ENCODE measurements around the gene FDCSP.
"Not testable (repeated sequence)": the region's sequence is repeated elsewhere in the genome, so short reads cannot be mapped to it uniquely, and the experiment has no call there.

FDCSP gene

DNA sequence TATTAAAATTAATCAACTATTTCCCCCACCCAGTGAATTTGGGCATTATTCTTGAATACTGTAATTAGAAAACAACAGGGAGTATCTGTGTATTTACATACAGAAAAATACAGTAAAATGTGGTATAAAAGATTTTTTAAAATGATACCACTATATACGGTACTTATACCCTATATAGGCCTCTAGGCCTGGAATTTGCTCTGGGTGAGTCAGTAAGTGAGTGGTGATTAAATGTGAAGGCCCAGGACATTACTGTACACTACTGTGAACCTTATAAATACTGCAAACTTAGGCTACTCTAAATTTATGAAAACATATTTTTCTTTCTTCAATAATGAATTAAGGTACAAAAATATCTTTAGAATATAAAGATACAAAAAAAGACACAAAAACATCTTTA lies 10.2 kb downstream of the FDCSP start:
- TF ChIP-seq, protein P1, sequence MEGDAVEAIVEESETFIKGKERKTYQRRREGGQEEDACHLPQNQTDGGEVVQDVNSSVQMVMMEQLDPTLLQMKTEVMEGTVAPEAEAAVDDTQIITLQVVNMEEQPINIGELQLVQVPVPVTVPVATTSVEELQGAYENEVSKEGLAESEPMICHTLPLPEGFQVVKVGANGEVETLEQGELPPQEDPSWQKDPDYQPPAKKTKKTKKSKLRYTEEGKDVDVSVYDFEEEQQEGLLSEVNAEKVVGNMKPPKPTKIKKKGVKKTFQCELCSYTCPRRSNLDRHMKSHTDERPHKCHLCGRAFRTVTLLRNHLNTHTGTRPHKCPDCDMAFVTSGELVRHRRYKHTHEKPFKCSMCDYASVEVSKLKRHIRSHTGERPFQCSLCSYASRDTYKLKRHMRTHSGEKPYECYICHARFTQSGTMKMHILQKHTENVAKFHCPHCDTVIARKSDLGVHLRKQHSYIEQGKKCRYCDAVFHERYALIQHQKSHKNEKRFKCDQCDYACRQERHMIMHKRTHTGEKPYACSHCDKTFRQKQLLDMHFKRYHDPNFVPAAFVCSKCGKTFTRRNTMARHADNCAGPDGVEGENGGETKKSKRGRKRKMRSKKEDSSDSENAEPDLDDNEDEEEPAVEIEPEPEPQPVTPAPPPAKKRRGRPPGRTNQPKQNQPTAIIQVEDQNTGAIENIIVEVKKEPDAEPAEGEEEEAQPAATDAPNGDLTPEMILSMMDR (IDR thresholded peaks at IDR 0.05; ENCODE audit: extremely low read depth, insufficient read depth, missing control alignments): no peak
- in situ Hi-C loops (cut with MboI; ENCODE audit: low pct_unique_long_range_greater_than_20kb, low sequenced_read_pairs, unreplicated experiment): no loop called here
- DNase-seq (ENCODE audit: low spot score): no peak

DNA sequence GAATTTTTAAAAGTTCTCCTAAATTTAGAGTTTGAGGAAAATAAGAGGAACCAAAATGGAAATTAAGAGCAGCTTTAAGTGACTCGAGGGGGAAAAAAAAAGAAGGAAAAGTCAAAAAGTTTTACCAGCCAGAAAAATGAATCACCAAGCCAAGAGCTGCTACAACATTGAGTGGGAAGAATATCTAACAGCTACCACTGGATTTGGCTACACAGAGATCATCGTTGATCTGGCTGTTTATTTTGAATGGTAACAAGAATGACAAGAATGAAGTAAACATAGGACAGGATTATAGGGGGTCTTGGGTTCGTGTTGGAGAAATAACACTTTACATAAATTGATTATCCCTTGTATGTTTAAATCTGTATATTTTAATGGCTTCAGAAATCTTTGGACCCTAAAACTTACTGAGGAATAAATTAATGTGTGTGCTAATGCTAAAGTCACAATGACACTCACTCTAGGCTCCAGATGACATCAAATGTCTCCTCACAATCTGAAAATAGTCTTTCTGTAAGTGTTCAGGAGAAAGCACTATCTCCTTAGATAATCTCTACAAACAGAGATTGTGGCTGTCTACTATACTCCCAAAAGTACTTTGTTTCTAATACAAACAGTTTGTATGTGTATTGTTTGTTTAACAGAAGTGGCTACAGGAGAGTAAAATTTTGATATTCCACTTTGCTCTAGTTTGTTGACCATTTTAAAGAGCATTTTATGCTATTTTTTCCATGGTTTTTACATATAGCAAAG lies 13.4 kb downstream of the FDCSP start:
- in situ Hi-C loops (cut with MboI; ENCODE audit: low pct_unique_long_range_greater_than_20kb, low sequenced_read_pairs, unreplicated experiment): no loop called here
- DNase-seq (ENCODE audit: low spot score): no peak
- TF ChIP-seq, protein P1 (IDR thresholded peaks at IDR 0.05; ENCODE audit: extremely low read depth, insufficient read depth, missing control alignments): no peak

DNA sequence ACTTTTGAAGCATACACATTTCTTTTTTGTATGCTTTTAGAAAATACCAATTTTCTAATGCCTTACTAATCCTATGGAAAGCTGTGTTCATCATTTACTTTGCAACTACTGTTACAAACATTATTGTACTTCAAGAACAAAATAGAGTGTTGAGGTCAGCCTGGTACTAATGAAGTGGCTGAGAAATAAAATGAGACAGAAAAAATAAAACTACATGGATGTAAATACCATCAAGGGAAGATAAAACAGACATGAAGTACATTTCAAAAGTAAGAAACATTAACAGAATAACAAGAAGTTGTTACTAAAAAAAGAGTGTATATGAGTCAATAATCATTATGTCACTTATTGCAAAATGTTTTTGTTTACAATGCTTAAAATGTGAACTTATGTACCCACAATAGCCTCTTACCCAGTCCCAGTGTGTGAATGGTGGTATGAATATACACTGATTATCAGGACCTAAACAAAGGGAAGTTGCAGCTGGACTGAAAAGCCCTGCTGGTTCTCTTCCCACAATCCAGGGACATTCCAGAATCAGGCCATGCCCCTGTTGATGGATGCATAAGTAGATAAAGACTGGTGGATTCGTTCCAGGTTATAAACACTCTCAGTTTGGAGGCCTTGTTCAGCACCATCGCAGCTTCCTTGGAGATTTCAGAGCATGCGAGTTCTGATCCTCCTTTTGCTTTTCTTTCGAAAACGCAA lies 14.1 kb downstream of the FDCSP start:
- DNase-seq (ENCODE audit: low spot score): no peak
- in situ Hi-C loops (cut with MboI; ENCODE audit: low pct_unique_long_range_greater_than_20kb, low sequenced_read_pairs, unreplicated experiment): no loop called here
- TF ChIP-seq, protein P1 (IDR thresholded peaks at IDR 0.05; ENCODE audit: extremely low read depth, insufficient read depth, missing control alignments): no peak

DNA sequence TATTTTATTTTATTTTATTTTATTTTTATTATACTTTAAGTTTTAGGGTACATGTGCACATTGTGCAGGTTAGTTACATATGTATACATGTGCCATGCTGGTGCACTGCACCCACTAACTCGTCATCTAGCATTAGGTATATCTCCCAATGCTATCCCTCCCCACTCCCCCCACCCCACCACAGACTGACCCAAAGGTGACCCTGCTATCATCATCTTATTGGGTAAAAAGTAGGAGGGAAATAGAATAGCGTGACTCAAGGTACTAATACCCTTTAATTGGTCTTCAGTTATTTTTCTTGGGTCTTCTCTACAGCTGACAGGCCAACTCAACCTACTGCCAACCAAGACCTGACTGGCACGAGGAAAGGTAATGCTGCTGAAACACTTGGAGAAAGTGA lies 16.4 kb downstream of the FDCSP start, which contains the start of gene CSN3:
TSS of gene CSN3 (plus strand) at position 301 of the 400 bp plus-strand sequence. CDS start 2,223 bp downstream, outside the sequence.
- in situ Hi-C loops (cut with MboI; ENCODE audit: low pct_unique_long_range_greater_than_20kb, low sequenced_read_pairs, unreplicated experiment); DNase-seq (ENCODE audit: low spot score): not testable (repeated sequence)

DNA sequence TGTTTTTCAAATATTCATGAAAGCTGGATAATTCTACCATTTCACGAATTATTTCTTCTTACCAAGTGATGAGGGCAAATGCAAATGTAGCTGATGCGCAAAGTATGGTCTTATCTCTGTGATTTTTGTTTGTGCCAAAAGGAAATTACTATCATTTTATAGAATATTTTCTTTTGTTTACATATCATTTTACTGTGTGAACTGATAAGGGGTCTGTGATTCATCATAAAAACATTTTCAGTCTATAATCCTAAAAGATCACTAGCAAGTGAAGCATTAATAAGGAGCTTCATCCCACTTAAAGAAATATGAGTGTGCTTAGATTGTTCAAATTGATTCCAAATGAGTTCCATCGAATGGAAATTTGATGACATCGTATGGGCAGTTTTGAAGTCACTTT lies 17.2 kb downstream of the FDCSP start:
- in situ Hi-C loops (cut with MboI; ENCODE audit: low pct_unique_long_range_greater_than_20kb, low sequenced_read_pairs, unreplicated experiment): no loop called here
- TF ChIP-seq, protein P1 (IDR thresholded peaks at IDR 0.05; ENCODE audit: extremely low read depth, insufficient read depth, missing control alignments): no peak

DNA sequence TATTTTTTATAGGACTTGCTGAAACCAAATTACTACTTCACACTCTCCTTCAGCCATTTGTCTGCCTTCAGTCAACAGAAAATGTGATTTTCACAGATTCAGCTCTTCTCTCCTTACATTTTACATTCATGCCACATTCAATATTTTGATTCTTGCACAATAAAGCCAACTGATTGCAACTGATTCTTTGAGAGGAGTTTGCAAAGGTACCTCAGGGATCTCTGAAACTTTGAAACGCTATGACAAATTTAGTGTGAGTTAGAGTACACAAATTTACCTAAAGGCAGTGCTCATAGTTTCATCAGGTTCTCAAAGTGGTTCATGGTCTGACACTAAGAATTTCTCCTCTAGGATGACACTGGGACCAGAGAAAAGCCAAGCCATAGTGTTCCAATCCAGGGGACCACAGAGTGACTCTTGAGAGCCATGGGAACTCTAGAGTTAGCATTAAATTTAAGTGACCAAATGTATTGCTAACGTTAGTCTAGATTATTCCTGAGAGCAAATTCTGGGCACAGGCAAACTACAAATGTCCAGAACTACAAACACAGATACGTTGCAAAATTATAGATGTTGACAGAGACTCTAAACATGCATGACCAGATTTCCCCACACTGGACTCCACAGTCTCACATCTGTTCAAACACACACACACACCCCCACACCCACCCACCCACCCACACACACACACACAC lies 25.5 kb downstream of the FDCSP start:
- TF ChIP-seq, protein P1 (IDR thresholded peaks at IDR 0.05; ENCODE audit: extremely low read depth, insufficient read depth, missing control alignments): no peak
- no peak for DNase-seq (ENCODE audit: low spot score)
- in situ Hi-C loops (cut with MboI; ENCODE audit: low pct_unique_long_range_greater_than_20kb, low sequenced_read_pairs, unreplicated experiment): no loop called here

More for the DNA sequence above, 17.2 kb downstream of the FDCSP start:
- no peak for DNase-seq (ENCODE audit: low spot score)

DNA sequence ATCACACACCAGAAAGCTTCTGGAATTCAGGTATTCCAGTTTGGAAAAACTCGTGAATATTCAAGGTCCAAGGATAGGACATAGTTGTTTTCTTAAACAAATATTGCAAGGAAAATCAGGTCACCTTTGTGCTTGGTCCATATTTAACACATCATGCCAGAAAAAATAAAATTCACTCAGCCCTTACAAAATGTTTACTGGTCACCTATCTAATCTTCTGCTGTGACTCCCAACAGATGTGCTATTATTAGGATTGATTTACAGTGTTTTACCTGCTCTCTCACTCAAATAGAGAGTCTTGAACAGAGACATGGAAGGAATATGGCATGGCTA lies 26.0 kb downstream of the FDCSP start:
- in situ Hi-C loops (cut with MboI; ENCODE audit: low pct_unique_long_range_greater_than_20kb, low sequenced_read_pairs, unreplicated experiment): no loop called here
- no peak for DNase-seq (ENCODE audit: low spot score)
- TF ChIP-seq, protein P1 (IDR thresholded peaks at IDR 0.05; ENCODE audit: extremely low read depth, insufficient read depth, missing control alignments): no peak

Measured in GM13977 (cell line).